Liver (tissue), 9 donors: ENCODE data around the gene CACNA1A. TPM values are rescaled to one million over a fixed set of nuclear protein-coding genes. Genes with fewer than 3 reads are reported as not detected.

ENCODE experiments used
- DNase-seq: peaks from one replicate; pipeline ENCODE4 v3.0.0-alpha.2; 2017; ENCODE audit warnings: low spot score
- H3K27ac ChIP-seq, 2 donors: one replicate each; pipeline ENCODE4 v1.7.0; 2013; ENCODE audit warnings: inconsistent platforms in 2 of 2, low read length in 2 of 2, control low read depth in 1 of 2, low read depth in 1 of 2, mild to moderate bottlenecking in 1 of 2
- H3K27me3 ChIP-seq, 4 donors: one replicate each; pipeline versions ENCODE4 v1.6.1 to v1.7.0; 2013; ENCODE audit warnings: low read length in 3 of 4, inconsistent platforms in 1 of 4, mild to moderate bottlenecking in 1 of 4, moderate library complexity in 1 of 4; ENCODE audit not compliant: control insufficient read depth in 4 of 4, insufficient read depth in 4 of 4
- H3K36me3 ChIP-seq, 4 donors: one replicate each; pipeline versions ENCODE4 v1.6.1 to v1.7.0; 2013; ENCODE audit warnings: low read length in 3 of 4, mild to moderate bottlenecking in 3 of 4, low read depth in 1 of 4, moderate library complexity in 1 of 4; ENCODE audit not compliant: control insufficient read depth in 4 of 4, insufficient read depth in 3 of 4
- H3K4me1 ChIP-seq, 4 donors: one replicate each; pipeline versions ENCODE4 v1.6.1 to v1.7.0; 2013; ENCODE audit warnings: low read length in 3 of 4, mild to moderate bottlenecking in 3 of 4, moderate library complexity in 1 of 4; ENCODE audit not compliant: control insufficient read depth in 4 of 4, insufficient read depth in 4 of 4
- H3K4me3 ChIP-seq, 3 donors: one replicate each; pipeline versions ENCODE4 v1.6.1 to v1.7.0; 2013; ENCODE audit warnings: low read length in 3 of 3, control low read depth in 1 of 3, low read depth in 1 of 3, mild to moderate bottlenecking in 1 of 3
- H3K9ac ChIP-seq, 2 donors: one replicate each; pipeline ENCODE4 v1.7.0; 2013; ENCODE audit warnings: low read length in 2 of 2, mild to moderate bottlenecking in 2 of 2, moderate library complexity in 2 of 2, control low read depth in 1 of 2, low read depth in 1 of 2
- H3K9me3 ChIP-seq, 4 donors: one replicate each; pipeline versions ENCODE4 v1.6.1 to v1.7.0; 2013; ENCODE audit warnings: low read length in 3 of 4; ENCODE audit not compliant: control insufficient read depth in 4 of 4
- GABPA ChIP-seq, 2 donors: IDR thresholded peaks in 1 of 2; conservative IDR thresholded peaks in 1 of 2; 2 replicates each; pipeline ENCODE4 v1.6.1; 2016; ENCODE audit warnings: antibody characterized with exemption in 2 of 2, mild to moderate bottlenecking in 1 of 2, moderate library complexity in 1 of 2
- HNF4A ChIP-seq, 2 donors: conservative IDR thresholded peaks; 2 replicates each; pipeline ENCODE4 v1.6.1; 2016; ENCODE audit warnings: antibody characterized with exemption in 2 of 2, mild to moderate bottlenecking in 2 of 2
- HNF4G ChIP-seq: IDR thresholded peaks from 2 replicates; pipeline ENCODE4 v1.6.1; 2016; ENCODE audit warnings: antibody characterized with exemption
- JUND ChIP-seq, 2 donors: IDR thresholded peaks; 2 replicates each; pipeline ENCODE4 v1.6.1; 2016; ENCODE audit warnings: antibody characterized with exemption in 2 of 2
- NR2F2 ChIP-seq: IDR thresholded peaks from 2 replicates; pipeline ENCODE4 v1.6.1; 2016; ENCODE audit warnings: antibody characterized with exemption
- RXRA ChIP-seq, 2 donors: IDR thresholded peaks; 2 replicates each; pipeline ENCODE4 v1.6.1; 2017 to 2018; ENCODE audit warnings: antibody characterized with exemption in 2 of 2, mild to moderate bottlenecking in 1 of 2
- TAF1 ChIP-seq: conservative IDR thresholded peaks from 2 replicates; pipeline ENCODE4 v1.6.1; 2016; ENCODE audit warnings: antibody characterized with exemption, mild to moderate bottlenecking
- YY1 ChIP-seq: IDR thresholded peaks from 2 replicates; pipeline ENCODE4 v1.6.1; 2016; ENCODE audit warnings: antibody characterized with exemption, mild to moderate bottlenecking
- WGBS: extraction: QIAGEN DNeasy Blood & Tissue Kit; methylation state at CpG from one replicate; pipeline ENCODE4 v1.1.7; 2013; 5-methylcytosine and 5-hydroxymethylcytosine counted together
- polyA plus RNA-seq, 2 donors: library from polyadenylated mRNA; stranded (reverse) in 1 of 2; unstranded in 1 of 2; fragments of 200-250 nt in 1 of 2; fragments of >200 nt in 1 of 2; fragmentation: Nextera tagmentation in 1 of 2; extraction: Ambion mirVana in 1 of 2; gene quantifications; one replicate each; pipeline versions ENCODE4 v1.2.1 to v1.2.3, GENCODE V29; 2013 to 2015
- total RNA-seq, 2 donors: library from RNA; depleted of rRNA; stranded (reverse); fragments of >200 nt; gene quantifications; one replicate each; pipeline ENCODE4 v1.2.3, GENCODE V29; 2014
- TF ChIP-seq, protein P1 (sequence below): IDR thresholded peaks from 2 replicates; pipeline ENCODE4 v1.6.1; 2016; ENCODE audit warnings: antibody characterized with exemption
- TF ChIP-seq, protein P2 (sequence below): fragments of 150-350 bp; IDR thresholded peaks from 2 replicates; pipeline ENCODE4 v1.5.1; 2017; ENCODE audit warnings: improper control_type of control experiment, low read depth, low read length; ENCODE audit not compliant: missing input control
- TF ChIP-seq, protein P3 (sequence below): IDR thresholded peaks from 2 replicates; pipeline ENCODE4 v1.6.1; 2016; ENCODE audit warnings: antibody characterized with exemption, mild to moderate bottlenecking
- donor health status: healthy.
- donor health status: healthy.
- donor health status: healthy.
- donor health status: healthy.
- donor health status: healthy.

CACNA1A gene
- total and polyA plus RNA-seq, 4 donors, result 0.09 to 0.17 (median 0.17) TPM; not detected in 1

DNA sequence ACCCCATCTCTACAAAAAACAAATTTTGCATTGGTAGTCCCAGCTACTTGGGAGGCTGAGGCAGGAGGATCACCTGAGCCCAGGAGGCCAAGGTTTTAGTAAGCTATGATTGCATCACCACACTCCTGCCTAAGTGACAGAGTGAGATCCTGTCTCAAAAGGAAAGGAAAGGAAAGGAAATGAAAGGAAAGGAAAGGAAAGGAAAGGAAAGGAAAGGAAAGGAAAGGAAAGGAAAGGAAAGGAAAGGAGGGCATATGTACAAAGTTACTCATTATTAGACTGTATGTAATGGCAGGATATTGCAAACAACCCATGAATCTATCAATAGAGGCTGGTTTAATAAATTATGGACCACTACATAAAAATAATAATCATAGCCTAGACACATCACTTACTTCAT lies 40.8 kb upstream of the CACNA1A start:
- H3K9me3 ChIP-seq, result peaks cover 2 to 16% (median 11%) of the 10 kb centered on the region in 4 donors
- no peaks in the 10 kb centered on the region for H3K27me3 ChIP-seq
- no peaks in the 10 kb centered on the region for H3K36me3 ChIP-seq
- H3K4me3 ChIP-seq, result no peak overlapping the region
- no peaks in the 10 kb centered on the region for H3K4me1 ChIP-seq
- no peak for DNase-seq
- TF ChIP-seq HNF4G, result no peak
- no peak for TF ChIP-seq RXRA (IDR thresholded peaks at IDR 0.05)
- TF ChIP-seq JUND (IDR thresholded peaks at IDR 0.05), result no peak
- no peak overlapping the region for H3K9ac ChIP-seq
- no peak overlapping the region for H3K27ac ChIP-seq

DNA sequence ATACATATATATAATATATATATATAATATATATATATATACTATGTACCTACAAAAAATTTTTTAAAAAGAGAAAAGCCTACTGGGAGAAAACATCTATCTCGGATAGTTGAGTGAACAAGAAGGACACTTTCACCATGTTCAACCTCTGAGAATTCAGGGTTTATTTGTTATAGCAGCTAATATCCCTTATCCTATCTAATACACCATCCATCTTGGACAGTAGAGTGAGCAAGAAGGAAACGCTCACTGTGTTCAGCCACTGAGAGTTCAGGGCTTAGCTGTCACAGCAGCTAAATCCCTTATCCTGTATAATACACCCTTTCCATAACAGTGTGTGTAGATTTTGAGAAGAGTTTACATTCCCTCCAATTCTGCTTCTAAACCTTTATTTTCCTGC lies 38.1 kb upstream of the CACNA1A start:
- no peaks in the 10 kb centered on the region for H3K27me3 ChIP-seq
- H3K27ac ChIP-seq, result no peak overlapping the region
- no peaks in the 10 kb centered on the region for H3K4me1 ChIP-seq
- DNase-seq, result no peak
- peaks cover 3 to 17% (median 12%) of the 10 kb centered on the region in 4 donors for H3K9me3 ChIP-seq
- H3K9ac ChIP-seq, result no peak overlapping the region
- WGBS, result 72% methylated on average over 2 of the region's 2 CpGs
- TF ChIP-seq GABPA (IDR thresholded peaks at IDR 0.05 in 1 of 2, conservative IDR thresholded peaks at IDR 0.05 in 1 of 2), result no peak
- TF ChIP-seq NR2F2, result no peak
- TF ChIP-seq, protein P1, sequence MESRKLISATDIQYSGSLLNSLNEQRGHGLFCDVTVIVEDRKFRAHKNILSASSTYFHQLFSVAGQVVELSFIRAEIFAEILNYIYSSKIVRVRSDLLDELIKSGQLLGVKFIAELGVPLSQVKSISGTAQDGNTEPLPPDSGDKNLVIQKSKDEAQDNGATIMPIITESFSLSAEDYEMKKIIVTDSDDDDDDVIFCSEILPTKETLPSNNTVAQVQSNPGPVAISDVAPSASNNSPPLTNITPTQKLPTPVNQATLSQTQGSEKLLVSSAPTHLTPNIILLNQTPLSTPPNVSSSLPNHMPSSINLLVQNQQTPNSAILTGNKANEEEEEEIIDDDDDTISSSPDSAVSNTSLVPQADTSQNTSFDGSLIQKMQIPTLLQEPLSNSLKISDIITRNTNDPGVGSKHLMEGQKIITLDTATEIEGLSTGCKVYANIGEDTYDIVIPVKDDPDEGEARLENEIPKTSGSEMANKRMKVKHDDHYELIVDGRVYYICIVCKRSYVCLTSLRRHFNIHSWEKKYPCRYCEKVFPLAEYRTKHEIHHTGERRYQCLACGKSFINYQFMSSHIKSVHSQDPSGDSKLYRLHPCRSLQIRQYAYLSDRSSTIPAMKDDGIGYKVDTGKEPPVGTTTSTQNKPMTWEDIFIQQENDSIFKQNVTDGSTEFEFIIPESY, result no peak
- TF ChIP-seq, protein P2, sequence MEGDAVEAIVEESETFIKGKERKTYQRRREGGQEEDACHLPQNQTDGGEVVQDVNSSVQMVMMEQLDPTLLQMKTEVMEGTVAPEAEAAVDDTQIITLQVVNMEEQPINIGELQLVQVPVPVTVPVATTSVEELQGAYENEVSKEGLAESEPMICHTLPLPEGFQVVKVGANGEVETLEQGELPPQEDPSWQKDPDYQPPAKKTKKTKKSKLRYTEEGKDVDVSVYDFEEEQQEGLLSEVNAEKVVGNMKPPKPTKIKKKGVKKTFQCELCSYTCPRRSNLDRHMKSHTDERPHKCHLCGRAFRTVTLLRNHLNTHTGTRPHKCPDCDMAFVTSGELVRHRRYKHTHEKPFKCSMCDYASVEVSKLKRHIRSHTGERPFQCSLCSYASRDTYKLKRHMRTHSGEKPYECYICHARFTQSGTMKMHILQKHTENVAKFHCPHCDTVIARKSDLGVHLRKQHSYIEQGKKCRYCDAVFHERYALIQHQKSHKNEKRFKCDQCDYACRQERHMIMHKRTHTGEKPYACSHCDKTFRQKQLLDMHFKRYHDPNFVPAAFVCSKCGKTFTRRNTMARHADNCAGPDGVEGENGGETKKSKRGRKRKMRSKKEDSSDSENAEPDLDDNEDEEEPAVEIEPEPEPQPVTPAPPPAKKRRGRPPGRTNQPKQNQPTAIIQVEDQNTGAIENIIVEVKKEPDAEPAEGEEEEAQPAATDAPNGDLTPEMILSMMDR, result no peak
- no peak for TF ChIP-seq HNF4A (conservative IDR thresholded peaks at IDR 0.05)
- H3K36me3 ChIP-seq, result no peaks in the 10 kb centered on the region
- no peak overlapping the region for H3K4me3 ChIP-seq

DNA sequence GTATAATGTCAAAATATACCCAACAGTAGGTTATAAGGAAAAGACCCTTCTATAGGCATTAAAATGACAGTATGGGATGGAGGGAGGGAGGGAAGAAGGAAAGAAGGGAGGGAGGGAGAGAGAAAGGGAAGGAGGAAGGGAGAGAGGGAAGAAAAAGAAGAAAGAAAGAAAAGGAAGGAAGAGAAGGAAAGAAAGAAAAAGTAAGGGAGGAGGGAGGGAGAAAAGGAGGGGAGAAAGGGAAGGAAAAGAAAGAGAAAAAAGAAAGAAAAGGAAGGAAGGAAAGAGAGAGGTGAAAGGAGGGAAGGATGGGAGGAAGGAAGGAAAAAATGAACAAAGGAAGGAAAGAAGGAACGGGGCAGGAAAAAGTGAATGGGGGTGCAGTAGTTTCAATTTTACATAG lies 35.3 kb upstream of the CACNA1A start:
- H3K4me1 ChIP-seq, result no peaks in the 10 kb centered on the region
- H3K27ac ChIP-seq, result no peak overlapping the region
- no peak overlapping the region for H3K9ac ChIP-seq
- H3K9me3 ChIP-seq, result peaks cover 3 to 20% (median 15%) of the 10 kb centered on the region in 4 donors
- H3K36me3 ChIP-seq, result no peaks in the 10 kb centered on the region
- TF ChIP-seq, protein P3, sequence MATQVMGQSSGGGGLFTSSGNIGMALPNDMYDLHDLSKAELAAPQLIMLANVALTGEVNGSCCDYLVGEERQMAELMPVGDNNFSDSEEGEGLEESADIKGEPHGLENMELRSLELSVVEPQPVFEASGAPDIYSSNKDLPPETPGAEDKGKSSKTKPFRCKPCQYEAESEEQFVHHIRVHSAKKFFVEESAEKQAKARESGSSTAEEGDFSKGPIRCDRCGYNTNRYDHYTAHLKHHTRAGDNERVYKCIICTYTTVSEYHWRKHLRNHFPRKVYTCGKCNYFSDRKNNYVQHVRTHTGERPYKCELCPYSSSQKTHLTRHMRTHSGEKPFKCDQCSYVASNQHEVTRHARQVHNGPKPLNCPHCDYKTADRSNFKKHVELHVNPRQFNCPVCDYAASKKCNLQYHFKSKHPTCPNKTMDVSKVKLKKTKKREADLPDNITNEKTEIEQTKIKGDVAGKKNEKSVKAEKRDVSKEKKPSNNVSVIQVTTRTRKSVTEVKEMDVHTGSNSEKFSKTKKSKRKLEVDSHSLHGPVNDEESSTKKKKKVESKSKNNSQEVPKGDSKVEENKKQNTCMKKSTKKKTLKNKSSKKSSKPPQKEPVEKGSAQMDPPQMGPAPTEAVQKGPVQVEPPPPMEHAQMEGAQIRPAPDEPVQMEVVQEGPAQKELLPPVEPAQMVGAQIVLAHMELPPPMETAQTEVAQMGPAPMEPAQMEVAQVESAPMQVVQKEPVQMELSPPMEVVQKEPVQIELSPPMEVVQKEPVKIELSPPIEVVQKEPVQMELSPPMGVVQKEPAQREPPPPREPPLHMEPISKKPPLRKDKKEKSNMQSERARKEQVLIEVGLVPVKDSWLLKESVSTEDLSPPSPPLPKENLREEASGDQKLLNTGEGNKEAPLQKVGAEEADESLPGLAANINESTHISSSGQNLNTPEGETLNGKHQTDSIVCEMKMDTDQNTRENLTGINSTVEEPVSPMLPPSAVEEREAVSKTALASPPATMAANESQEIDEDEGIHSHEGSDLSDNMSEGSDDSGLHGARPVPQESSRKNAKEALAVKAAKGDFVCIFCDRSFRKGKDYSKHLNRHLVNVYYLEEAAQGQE, result no peak
- TF ChIP-seq TAF1 (no peak), HNF4A (conservative IDR thresholded peaks at IDR 0.05) (no peak), YY1 (no peak)
- TF ChIP-seq, protein P1, result no peak
- no peak for DNase-seq
- WGBS, result 78% methylated on average over 1 of the region's 1 CpG
- H3K27me3 ChIP-seq, result no peaks in the 10 kb centered on the region
- H3K4me3 ChIP-seq, result no peak overlapping the region
